H1 (cell line): ENCODE measurements around the gene TBC1D22A. TPM values are rescaled to one million over a fixed set of nuclear protein-coding genes. Genes with fewer than 3 reads are reported as not detected.

ENCODE experiments used
- CTCF ChIA-PET: fragments of 300-600 bp; sonication (Branson Sonifier 250); formaldehyde crosslinking; loops from one replicate; lab custom pipeline; 2021; ENCODE audit not compliant: partially characterized antibody; lab: Charles Lee
- POLR2A ChIA-PET: fragments of 300-600 bp; sonication (Branson Sonifier 250); formaldehyde crosslinking; loops from one replicate; lab custom pipeline; 2021; ENCODE audit warnings: inconsistent platforms; ENCODE audit not compliant: partially characterized antibody; lab: Charles Lee
- DNase-seq, 2 experiments: peaks; one replicate each; pipeline versions ENCODE4 v3.0.0 to v3.0.0-alpha.2; 2010 to 2022; ENCODE audit warnings: low spot score in 2 of 2, low read depth in 1 of 2, mixed read lengths in 1 of 2
- FAIRE-seq: peaks from 2 replicates; lab custom pipeline; 2011; peaks lifted over from hg19 to GRCh38; lab: Jason Lieb, UNC
- H2AFZ ChIP-seq: 2 replicates; pipeline ENCODE4 v1.8.1; 2012; ENCODE audit warnings: low read length, inconsistent platforms
- H2AK5ac ChIP-seq: 2 replicates; pipeline ENCODE4 v1.6.1; 2013; ENCODE audit warnings: low read depth, low read length
- H2BK120ac ChIP-seq: replicated peaks from 2 replicates; pipeline ENCODE3; 2013; ENCODE audit warnings: low read depth, low read length, inconsistent platforms
- H2BK12ac ChIP-seq: 2 replicates; pipeline ENCODE4 v1.6.1; 2013; ENCODE audit warnings: low read depth, low read length
- H2BK15ac ChIP-seq: 2 replicates; pipeline ENCODE4 v1.6.1; 2013; ENCODE audit warnings: low read length
- H2BK20ac ChIP-seq: 2 replicates; pipeline ENCODE4 v1.6.1; 2013; ENCODE audit warnings: low read length
- H2BK5ac ChIP-seq: 2 replicates; pipeline ENCODE4 v1.6.1; 2013; ENCODE audit warnings: low read depth, low read length
- H3K14ac ChIP-seq: 2 replicates; pipeline ENCODE4 v1.6.1; 2013; ENCODE audit warnings: inconsistent platforms; ENCODE audit not compliant: insufficient read length
- H3K18ac ChIP-seq: 2 replicates; pipeline ENCODE4 v1.6.1; 2013; ENCODE audit warnings: low read length; ENCODE audit errors: extremely low read depth
- H3K23ac ChIP-seq: 2 replicates; pipeline ENCODE4 v1.6.1; 2013; ENCODE audit warnings: inconsistent platforms; ENCODE audit not compliant: insufficient read length
- H3K23me2 ChIP-seq: 2 replicates; pipeline ENCODE4 v1.6.1; 2013; ENCODE audit warnings: low read depth, low read length
- H3K27ac ChIP-seq: 2 replicates; pipeline ENCODE4 v1.6.1; 2011; ENCODE audit warnings: low read depth, low read length, inconsistent platforms
- H3K27me3 ChIP-seq, 4 experiments: replicated peaks in 1 of 4; 1 replicate in 1 of 4; 2 replicates in 3 of 4; pipeline versions ENCODE4 v1.6.1 to v1.8.1; 2011 to 2013; ENCODE audit warnings: low read length in 3 of 4, mild to moderate bottlenecking in 3 of 4, inconsistent platforms in 2 of 4, mixed read lengths in 2 of 4, moderate library complexity in 1 of 4; ENCODE audit not compliant: control insufficient read depth in 3 of 4, insufficient read depth in 3 of 4; ENCODE audit errors: extremely low read depth in 1 of 4
- H3K36me3 ChIP-seq, 4 experiments: 2 replicates each; pipeline versions ENCODE4 v1.6.1 to v1.8.1; 2011 to 2013; ENCODE audit warnings: mild to moderate bottlenecking in 4 of 4, low read length in 3 of 4, moderate library complexity in 2 of 4, control low read depth in 1 of 4, inconsistent platforms in 1 of 4; ENCODE audit not compliant: insufficient read depth in 4 of 4, control insufficient read depth in 2 of 4
- H3K4ac ChIP-seq: replicated peaks from 2 replicates; pipeline ENCODE3; 2013; ENCODE audit warnings: low read length, low read depth, mixed read lengths, inconsistent platforms; ENCODE audit not compliant: insufficient read length
- H3K4me1 ChIP-seq, 4 experiments: replicated peaks in 1 of 4; 1 replicate in 1 of 4; 2 replicates in 3 of 4; pipeline versions ENCODE4 v1.6.1 to v1.8.1; 2011 to 2013; ENCODE audit warnings: low read length in 3 of 4, inconsistent platforms in 2 of 4, mixed read lengths in 1 of 4; ENCODE audit not compliant: insufficient read depth in 4 of 4, control insufficient read depth in 3 of 4
- H3K4me2 ChIP-seq, 2 experiments: 2 replicates each; pipeline versions ENCODE4 v1.6.1 to v1.8.1; 2011 to 2013; ENCODE audit warnings: low read depth in 2 of 2, low read length in 2 of 2, control low read depth in 1 of 2, inconsistent platforms in 1 of 2, mild to moderate bottlenecking in 1 of 2; ENCODE audit not compliant: insufficient read depth in 1 of 2
- H3K4me3 ChIP-seq, 4 experiments: fragments of 200-600, 300-600 bp in 1 of 4; sonication (generic), shearing (Covaris generic), sonication (Bioruptor Twin) in 1 of 4; 2 replicates each; pipeline versions ENCODE4 v1.5.1 to v1.8.1; 2011 to 2016; ENCODE audit warnings: low read length in 4 of 4, low read depth in 3 of 4, control low read depth in 2 of 4, inconsistent platforms in 2 of 4, mild to moderate bottlenecking in 2 of 4, mixed read lengths in 1 of 4, moderate library complexity in 1 of 4; ENCODE audit not compliant: insufficient read depth in 2 of 4; ENCODE audit errors: extremely low read depth in 1 of 4
- H3K56ac ChIP-seq: replicated peaks from 2 replicates; pipeline ENCODE3; 2013; ENCODE audit warnings: low read depth, mild to moderate bottlenecking, mixed read lengths, low read length, inconsistent platforms; ENCODE audit not compliant: insufficient read length
- H3K79me1 ChIP-seq: 2 replicates; pipeline ENCODE4 v1.6.1; 2013; ENCODE audit warnings: low read depth, low read length, control low read depth
- H3K79me2 ChIP-seq, 2 experiments: 2 replicates each; pipeline versions ENCODE4 v1.6.1 to v1.8.1; 2012 to 2013; ENCODE audit warnings: low read length in 2 of 2, mild to moderate bottlenecking in 2 of 2, inconsistent platforms in 1 of 2; ENCODE audit not compliant: insufficient read depth in 2 of 2, control insufficient read depth in 1 of 2
- H3K9ac ChIP-seq, 4 experiments: replicated peaks in 1 of 4; 1 replicate in 1 of 4; 2 replicates in 3 of 4; pipeline versions ENCODE4 v1.6.1 to v1.8.1; 2011 to 2013; ENCODE audit warnings: low read depth in 3 of 4, low read length in 3 of 4, control low read depth in 2 of 4, mild to moderate bottlenecking in 2 of 4, moderate library complexity in 2 of 4, inconsistent platforms in 1 of 4; ENCODE audit errors: extremely low read depth in 1 of 4
- H3K9me3 ChIP-seq, 2 experiments: 2 replicates each; pipeline versions ENCODE4 v1.6.1 to v1.8.1; 2012 to 2013; ENCODE audit warnings: mild to moderate bottlenecking in 2 of 2, moderate library complexity in 2 of 2, control low read depth in 1 of 2, inconsistent platforms in 1 of 2, low read depth in 1 of 2, low read length in 1 of 2, mixed read lengths in 1 of 2; ENCODE audit not compliant: insufficient read depth in 2 of 2
- H4K20me1 ChIP-seq, 2 experiments: replicated peaks in 1 of 2; 2 replicates each; pipeline versions ENCODE3 to v1.8.1; 2011 to 2013; ENCODE audit warnings: inconsistent platforms in 2 of 2, low read length in 2 of 2, mild to moderate bottlenecking in 1 of 2; ENCODE audit not compliant: insufficient read depth in 2 of 2, control insufficient read depth in 1 of 2
- H4K5ac ChIP-seq: 2 replicates; pipeline ENCODE4 v1.6.1; 2013; ENCODE audit warnings: low read length, low read depth, mixed read lengths, inconsistent platforms; ENCODE audit not compliant: insufficient read length
- H4K8ac ChIP-seq: 2 replicates; pipeline ENCODE4 v1.8.0; 2013; ENCODE audit warnings: mild to moderate bottlenecking, moderate library complexity, low read length, inconsistent platforms; ENCODE audit not compliant: insufficient read depth; ENCODE audit errors: extremely low read depth
- H4K91ac ChIP-seq: replicated peaks from 2 replicates; pipeline ENCODE3; 2013; ENCODE audit warnings: low read length, mixed read lengths, inconsistent platforms; ENCODE audit not compliant: insufficient read length
- BRCA1 ChIP-seq: IDR thresholded peaks from 2 replicates; pipeline ENCODE4 v1.6.1; 2012; ENCODE audit warnings: low read depth, low read length, improper control_type of control experiment
- CEBPB ChIP-seq: IDR thresholded peaks from 2 replicates; pipeline ENCODE4 v1.6.1; 2012; ENCODE audit warnings: low read depth, low read length
- CHD2 ChIP-seq: IDR thresholded peaks from 2 replicates; pipeline ENCODE4 v1.6.1; 2012; ENCODE audit warnings: low read length, improper control_type of control experiment
- EZH2 ChIP-seq: fragments of 200-600 bp; sonication (generic); IDR thresholded peaks from 2 replicates; pipeline ENCODE4 v1.7.1; 2012; ENCODE audit warnings: low read depth, mild to moderate bottlenecking, moderate library complexity, low read length, inconsistent platforms; ENCODE audit not compliant: severe bottlenecking
- HDAC6 ChIP-seq: IDR thresholded peaks from one replicate; pipeline ENCODE4 v1.7.1; 2012; ENCODE audit warnings: low read depth, mild to moderate bottlenecking, inconsistent platforms, low read length, moderate library complexity
- POLR2A ChIP-seq, 2 experiments: IDR thresholded peaks; 1 replicate in 1 of 2; 2 replicates in 1 of 2; pipeline ENCODE4 v1.6.1; 2011; ENCODE audit warnings: low read depth in 2 of 2, low read length in 2 of 2, mild to moderate bottlenecking in 2 of 2; ENCODE audit errors: control extremely low read depth in 1 of 2
- RBBP5 ChIP-seq: IDR thresholded peaks from 2 replicates; pipeline ENCODE4 v1.7.1; 2012; ENCODE audit warnings: low read depth, mild to moderate bottlenecking, inconsistent platforms, low read length, moderate library complexity, borderline replicate concordance
- TCF12 ChIP-seq: IDR thresholded peaks from 2 replicates; pipeline ENCODE4 v1.6.1; 2011; ENCODE audit warnings: low read depth, mild to moderate bottlenecking, low read length
- WGBS, 2 experiments: shearing (Covaris generic) in 1 of 2; methylation state at CpG; one replicate each; pipeline versions ENCODE4 v1.1.6 to v1.1.7; 2013 to 2015; ENCODE audit warnings: low lambda C conversion rate in 2 of 2, mixed read lengths in 2 of 2, inconsistent platforms in 1 of 2, low coverage in 1 of 2, missing lambda C conversion rate in 1 of 2; ENCODE audit not compliant: insufficient replicate concordance in 2 of 2, insufficient coverage in 1 of 2, insufficient read length in 1 of 2; ENCODE audit errors: extremely low coverage in 1 of 2, missing lambda C conversion rate in 1 of 2; 5-methylcytosine and 5-hydroxymethylcytosine counted together
- polyA plus RNA-seq, 7 experiments: library from polyadenylated mRNA; depleted of rRNA in 3 of 7; stranded (reverse) in 5 of 7; unstranded in 2 of 7; fragments of >200 nt in 5 of 7; fragments of 200-250 nt in 2 of 7; gene quantifications; 1 replicate in 5 of 7; 2 replicates in 1 of 7; 4 replicates in 1 of 7; pipeline versions ENCODE4 v1.2.1 to v1.2.3, GENCODE V29; 2011 to 2013; ENCODE audit warnings: missing spikeins in 2 of 7, mixed read lengths in 2 of 7
- total RNA-seq: library from RNA; stranded (reverse); fragmentation: NEBNext Ultra II Directional; extraction: Animal tissue kit (Norgen Biotek cat#: 25700); gene quantifications from 2 replicates; pipeline ENCODE4 v1.2.1, GENCODE V29; 2021

Gene TBC1D22A
- total and polyA plus RNA-seq, 2 of the 8 experiments (the other 6 are each of a cell fraction or from before 2014, with no cell fraction given): 11.9 to 18.4 TPM

DNA sequence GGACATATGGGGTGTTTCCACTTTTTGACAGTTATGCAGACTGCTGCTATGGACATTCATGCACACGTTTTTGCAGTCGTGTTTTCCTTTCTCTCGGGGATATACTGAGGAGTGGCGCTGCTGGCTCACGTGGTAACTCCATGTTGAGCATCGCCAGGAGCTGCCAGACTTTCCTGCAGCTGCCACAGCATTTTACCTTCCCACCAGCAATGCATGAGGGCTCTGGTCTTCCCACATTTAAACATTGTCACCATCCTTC, 95.4 kb downstream of the TBC1D22A start:
- Histone ChIP-seq H3K14ac (no peak overlapping the region), H3K23me2 (no peaks in the 10 kb centered on the region), H4K8ac (no peak overlapping the region), H2BK12ac (no peak overlapping the region), H3K79me2 (peaks cover 0 to 7% of the 10 kb centered on the region in 2 experiments; a peak in 1 of 4 replicates), H4K20me1 (no peaks in the 10 kb centered on the region), H2BK120ac (no peak overlapping the region), H2BK20ac (no peak overlapping the region), H3K9me3 (no peaks in the 10 kb centered on the region), H4K5ac (no peak overlapping the region), H3K4me3 (no peak overlapping the region), H2AK5ac (no peak overlapping the region), H2BK15ac (no peak overlapping the region), H3K4me2 (no peak overlapping the region), H3K9ac (no peak overlapping the region), H2AFZ (no peak overlapping the region), H3K56ac (no peak overlapping the region), H4K91ac (no peak overlapping the region), H3K23ac (no peak overlapping the region), H3K27ac (no peak overlapping the region), H3K36me3 (no peaks in the 10 kb centered on the region), H3K18ac (no peak overlapping the region), H3K4ac (no peak overlapping the region), H2BK5ac (no peak overlapping the region), H3K79me1 (no peaks in the 10 kb centered on the region; the same call in 1 of the 2 replicates), H3K27me3 (no peaks in the 10 kb centered on the region), H3K4me1 (peaks cover 0 to 6% (median under 1%) of the 10 kb centered on the region in 4 experiments; a peak in 3 of 7 replicates)
- 91% methylated on average over 6 of the region's 6 CpGs; no CpG with 5 or more reads in 1 of the 2 experiments for WGBS, 2 experiments
- ChIA-PET CTCF (no interaction called here), POLR2A (no interaction called here)
- no peak for FAIRE-seq
- no peak for DNase-seq
- TF ChIP-seq RBBP5 (no peak), TCF12 (no peak), BRCA1 (no peak), HDAC6 (no peak), CHD2 (no peak), EZH2 (no peak), CEBPB (no peak), POLR2A (IDR thresholded peaks at IDR 0.05; ENCODE audit: control extremely low read depth in 1 of 2, low read depth in 2 of 2, low read length in 2 of 2) (no peak)
